OCI-M1 (cell line): ENCODE measurements around the gene GPR142.
A peak's percentile ranks its signal among the peaks of the same experiment; 100 is the strongest.

ENCODE experiments used
- DNase-seq: peaks from one replicate; lab custom pipeline; 2025; lab: John Stamatoyannopoulos, UW

Gene GPR142

GRCh38 chr17:74345433-74346241 is 21.7 kb upstream of the GPR142 start:
- no peak for DNase-seq

- no peak for DNase-seq
Observed at GRCh38 chr17:74347646-74348045, 19.7 kb upstream of the GPR142 start.

- DNase-seq = no peak
Observed at GRCh38 chr17:74349120-74349519, 18.2 kb upstream of the GPR142 start.

GRCh38 chr17:74350486-74350885 is 16.8 kb upstream of the GPR142 start:
- DNase-seq = no peak

- DNase-seq = no peak
Observed at GRCh38 chr17:74351552-74352210, 15.6 kb upstream of the GPR142 start.

GRCh38 chr17:74353446-74354060 is 13.8 kb upstream of the GPR142 start:
- DNase-seq = no peak

- peak; percentile 75 for DNase-seq
Observed at GRCh38 chr17:74354123-74354522, 13.2 kb upstream of the GPR142 start.

GRCh38 chr17:74354561-74354960 is 12.7 kb upstream of the GPR142 start:
- DNase-seq = no peak

GRCh38 chr17:74355065-74355464 is 12.2 kb upstream of the GPR142 start:
- no peak for DNase-seq

GRCh38 chr17:74356646-74357465 is 10.4 kb upstream of the GPR142 start:
- no peak for DNase-seq

- DNase-seq = no peak
Observed at GRCh38 chr17:74357466-74357809, 9.9 kb upstream of the GPR142 start.

- DNase-seq = no peak
Observed at GRCh38 chr17:74358697-74359096, 8.6 kb upstream of the GPR142 start.

- no peak for DNase-seq
Observed at GRCh38 chr17:74359916-74360315, 7.4 kb upstream of the GPR142 start.

GRCh38 chr17:74360899-74361229 is 6.4 kb upstream of the GPR142 start:
- DNase-seq = no peak

GRCh38 chr17:74361230-74362068 is 5.9 kb upstream of the GPR142 start, which contains the start of gene BTBD17:
Gene BTBD17, minus strand, starts transcription at chr17:74361868. Its CDS starts 49 bp downstream, at chr17:74361819.
- DNase-seq = peak; percentile 37

GRCh38 chr17:74362069-74362405 is 5.3 kb upstream of the GPR142 start:
- DNase-seq = no peak

- DNase-seq = no peak
Observed at GRCh38 chr17:74362810-74363498, 4.4 kb upstream of the GPR142 start.

GRCh38 chr17:74368341-74369081 is 1.2 kb downstream of the GPR142 start:
- peak; percentile 63 for DNase-seq

- DNase-seq = no peak
Observed at GRCh38 chr17:74369221-74369620, 1.9 kb downstream of the GPR142 start.
